ENCODE results near the gene TTC33. TPM values are rescaled to one million over a fixed set of nuclear protein-coding genes. Genes with fewer than 3 reads are reported as not detected.

Gene TTC33
- total and polyA plus RNA-seq, 2 of the 13 experiments (the other 11 are each of a cell fraction or from before 2014, with no cell fraction given), result 4.5 to 20.0 TPM

DNA sequence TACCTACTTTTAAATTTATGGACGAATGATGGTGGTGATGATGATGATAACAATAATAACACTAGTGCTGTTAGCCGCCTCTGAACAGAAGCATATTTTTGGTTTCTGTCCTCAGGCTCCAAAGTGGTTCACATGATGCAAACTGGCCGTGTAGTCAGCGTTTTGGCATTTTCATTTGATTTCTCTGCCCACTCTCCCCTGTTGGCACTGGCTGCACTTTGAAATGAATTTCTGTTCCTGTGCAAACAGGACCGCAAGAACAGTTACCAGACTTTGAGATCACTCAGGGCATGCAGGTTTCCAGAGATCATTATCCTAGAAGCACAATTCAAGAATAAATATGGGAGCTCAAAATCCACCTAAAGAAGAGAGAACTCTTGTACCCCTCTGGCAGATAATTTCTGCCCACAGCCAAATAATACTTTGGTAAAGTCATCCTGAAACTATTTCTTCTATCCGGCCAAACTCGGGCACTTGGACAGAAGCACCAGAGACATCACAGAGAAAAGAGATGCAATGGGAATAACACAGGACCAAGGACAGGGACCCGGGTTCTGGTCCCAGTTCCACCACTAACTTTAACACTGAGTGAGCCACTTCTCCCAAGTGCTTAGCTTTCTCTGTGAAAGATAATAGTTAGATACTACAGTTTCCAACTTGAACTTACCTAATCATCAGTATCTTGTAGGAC is 277.8 kb downstream of the TTC33 start:
- FAIRE-seq (no peak), DNase-seq (ENCODE audit: low spot score) (no peak), ATAC-seq (no peak)
- Histone ChIP-seq H3K79me2 (ENCODE audit: insufficient read depth, low read length) (no peaks in the 10 kb centered on the region), H3K4me2 (ENCODE audit: low read depth, low read length) (no peak overlapping the region), H4K20me1 (ENCODE audit: insufficient read depth, low read length) (no peaks in the 10 kb centered on the region), H2AFZ (ENCODE audit: low read length) (no peak overlapping the region), H3K36me3 (replicated peaks in 1 of 2; ENCODE audit: control insufficient read depth in 1 of 2, insufficient read depth in 2 of 2, low read length in 2 of 2) (no peaks in the 10 kb centered on the region), H3K27ac (ENCODE audit: extremely low read length, insufficient read depth, low read length) (no peak overlapping the region), H3K9me3 (ENCODE audit: low read length) (no peaks in the 10 kb centered on the region), H3K9ac (ENCODE audit: insufficient read depth, low read depth, low read length) (no peak overlapping the region), H3K4me3 (replicated peaks in 1 of 3; ENCODE audit: insufficient read depth in 1 of 3, low read depth in 2 of 3, low read length in 3 of 3) (no peak overlapping the region), H3K4me1 (ENCODE audit: insufficient read depth, low read length) (no peaks in the 10 kb centered on the region), H3K27me3 (ENCODE audit: control insufficient read depth in 1 of 2, insufficient read depth in 2 of 2, low read length in 2 of 2) (no peaks in the 10 kb centered on the region)
- intact Hi-C loops (cut with micrococcal nuclease; ENCODE audit: unreplicated experiment) (no loop called here), in situ Hi-C loops (cut with HindIII; ENCODE audit: extremely low pct_ligation_motif_present, low pct_unique_long_range_greater_than_20kb) (no loop called here)
- CTCF ChIA-PET (ENCODE audit: low intra/inter-chr PET ratio, low total read pairs), result no interaction called here
- no TSS peak for BruUV-seq (replicated peaks)
- WGBS (ENCODE audit: low lambda C conversion rate), result 9% methylated on average over 8 of the region's 8 CpGs
- POLR2A ChIA-PET, result no interaction called here
- TF ChIP-seq CHCHD3 (CRISPR knock-in tag; IDR thresholded peaks at IDR 0.05), result no peak
- TF ChIP-seq, protein P1, sequence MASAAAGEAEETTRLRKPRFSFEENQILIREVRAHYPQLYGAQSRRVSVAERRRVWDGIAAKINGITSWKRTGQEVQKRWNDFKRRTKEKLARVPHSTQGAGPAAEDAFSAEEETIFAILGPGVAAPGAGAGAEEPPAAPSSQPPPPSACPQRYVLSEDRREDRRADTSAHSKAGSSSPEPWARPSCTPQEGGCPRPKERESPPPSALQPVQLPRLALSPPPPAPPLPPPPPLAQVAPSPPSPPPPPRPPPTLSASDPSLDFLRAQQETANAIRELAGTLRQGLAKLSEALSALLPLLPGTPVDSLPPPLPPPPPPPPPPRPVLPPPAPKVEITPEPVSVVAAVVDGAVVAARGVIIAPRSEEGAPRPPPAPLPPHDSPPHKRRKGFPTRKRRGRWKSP (CRISPR knock-in tag; IDR thresholded peaks at IDR 0.05), result no peak
- no peak for TF ChIP-seq MTA3 (CRISPR knock-in tag; IDR thresholded peaks at IDR 0.05)
- no peak for TF ChIP-seq HNF1A (IDR thresholded peaks at IDR 0.05; ENCODE audit: low read depth)
- no peak for TF ChIP-seq HNF1A (CRISPR knock-in tag; IDR thresholded peaks at IDR 0.05; ENCODE audit: borderline replicate concordance)
- no peak for TF ChIP-seq ZNF121 (CRISPR knock-in tag; IDR thresholded peaks at IDR 0.05)
- TF ChIP-seq HMGXB4 (CRISPR knock-in tag; IDR thresholded peaks at IDR 0.05; ENCODE audit: borderline replicate concordance in 1 of 2, low read depth in 1 of 2), result no peak
- TF ChIP-seq ISL2 (CRISPR knock-in tag; IDR thresholded peaks at IDR 0.05), result no peak
- TF ChIP-seq JDP2 (CRISPR knock-in tag; IDR thresholded peaks at IDR 0.05; ENCODE audit: borderline replicate concordance), result no peak
- TF ChIP-seq KDM2A (CRISPR knock-in tag; IDR thresholded peaks at IDR 0.05; ENCODE audit: borderline replicate concordance, low read depth), result no peak
- no peak for TF ChIP-seq SIX1 (CRISPR knock-in tag; IDR thresholded peaks at IDR 0.05; ENCODE audit: borderline replicate concordance)
- no peak for TF ChIP-seq ZNF562 (CRISPR knock-in tag; IDR thresholded peaks at IDR 0.05; ENCODE audit: borderline replicate concordance)
- TF ChIP-seq MYC (CRISPR knock-in tag; IDR thresholded peaks at IDR 0.05; ENCODE audit: borderline replicate concordance), result no peak
- TF ChIP-seq PHF21A (CRISPR knock-in tag; IDR thresholded peaks at IDR 0.05), result no peak
- TF ChIP-seq ZSCAN30 (CRISPR knock-in tag; IDR thresholded peaks at IDR 0.05), result no peak
- TF ChIP-seq, protein P2, sequence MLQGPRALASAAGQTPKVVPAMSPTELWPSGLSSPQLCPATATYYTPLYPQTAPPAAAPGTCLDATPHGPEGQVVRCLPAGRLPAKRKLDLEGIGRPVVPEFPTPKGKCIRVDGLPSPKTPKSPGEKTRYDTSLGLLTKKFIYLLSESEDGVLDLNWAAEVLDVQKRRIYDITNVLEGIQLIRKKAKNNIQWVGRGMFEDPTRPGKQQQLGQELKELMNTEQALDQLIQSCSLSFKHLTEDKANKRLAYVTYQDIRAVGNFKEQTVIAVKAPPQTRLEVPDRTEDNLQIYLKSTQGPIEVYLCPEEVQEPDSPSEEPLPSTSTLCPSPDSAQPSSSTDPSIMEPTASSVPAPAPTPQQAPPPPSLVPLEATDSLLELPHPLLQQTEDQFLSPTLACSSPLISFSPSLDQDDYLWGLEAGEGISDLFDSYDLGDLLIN (CRISPR knock-in tag; IDR thresholded peaks at IDR 0.05; ENCODE audit: borderline replicate concordance), result no peak
- no peak for TF ChIP-seq SYNCRIP (IDR thresholded peaks at IDR 0.05; ENCODE audit: insufficient read depth, low read depth, low read length)
